Upper lobe of right lung (tissue), 1 donor: Measurements from ENCODE around the gene SPOCD1. TPM values are rescaled to one million over a fixed set of nuclear protein-coding genes. Genes with fewer than 3 reads are reported as not detected.

Experiments
- ATAC-seq: fragments of 200-7000 bp; cut with Tn5 transposase; one replicate; pipeline ENCODE4 v1.9.1; 2020; ENCODE audit warnings: mild to moderate bottlenecking, moderate library complexity
- DNase-seq: peaks from one replicate; pipeline ENCODE4 v3.0.0-alpha.2; 2020
- H3K27ac ChIP-seq: fragments of 200-600 bp; one replicate; pipeline ENCODE4 v1.8.0; 2022
- H3K27me3 ChIP-seq: fragments of 200-600 bp; one replicate; pipeline ENCODE4 v1.8.0; 2022; ENCODE audit warnings: mild to moderate bottlenecking
- H3K36me3 ChIP-seq: fragments of 200-600 bp; one replicate; pipeline ENCODE4 v1.8.0; 2022
- H3K4me1 ChIP-seq: fragments of 200-600 bp; one replicate; pipeline ENCODE4 v1.8.0; 2022
- H3K4me3 ChIP-seq: fragments of 200-600 bp; one replicate; pipeline ENCODE4 v1.8.0; 2022; ENCODE audit warnings: mild to moderate bottlenecking
- H3K9me3 ChIP-seq: fragments of 200-600 bp; one replicate; pipeline ENCODE4 v1.8.0; 2022
- intact Hi-C: fragments of 100-400 bp; cut with DNase I; formaldehyde crosslinking; loops from one replicate; pipeline ENCODE4 v1.11.0; 2022
- total RNA-seq: library from RNA; stranded (reverse); fragmentation: NEBNext Ultra II Directional; extraction: Animal tissue kit (Norgen Biotek cat#: 25700); gene quantifications from one replicate; pipeline ENCODE4 v1.2.1, GENCODE V29; 2021
- TF ChIP-seq, protein P1 (sequence below): fragments of 200-600 bp; IDR thresholded peaks from one replicate; pipeline ENCODE4 v1.8.0; 2022; ENCODE audit warnings: antibody characterized with exemption
- donor health status: DM: no; HTN: yes; CAD: no; lungs with severe emphysema.

The SPOCD1 gene
- total RNA-seq, 1 donor from 2014 or later, result 31.4 TPM

DNA sequence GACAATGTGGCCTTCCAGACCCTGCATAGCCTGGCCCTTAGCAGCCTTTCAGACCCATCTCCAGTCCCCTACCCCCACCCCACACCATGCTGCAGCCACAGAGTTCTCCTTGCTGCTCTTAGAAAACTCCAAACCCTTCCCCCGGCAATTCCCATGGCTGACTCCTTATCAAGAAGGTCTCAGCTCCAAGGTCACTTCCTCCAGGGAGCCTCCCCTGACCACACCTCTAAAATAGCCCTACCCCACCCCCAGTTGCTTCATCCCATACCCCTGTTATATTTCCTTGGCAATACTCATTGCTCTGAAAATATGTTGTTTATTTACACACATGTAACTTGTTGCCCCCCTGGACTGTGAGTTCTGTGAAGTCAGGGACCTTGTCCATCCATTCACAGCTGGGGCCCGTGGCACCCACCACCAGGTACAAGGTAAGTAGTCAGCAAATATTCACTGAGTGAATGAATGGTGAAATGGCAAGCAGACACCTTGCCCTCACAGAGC, 47.4 kb downstream of the SPOCD1 start:
- Histone ChIP-seq H3K4me3 (no peak overlapping the region), H3K27ac (no peak overlapping the region), H3K9me3 (no peaks in the 10 kb centered on the region), H3K27me3 (peaks cover 38% of the 10 kb centered on the region), H3K36me3 (no peaks in the 10 kb centered on the region), H3K4me1 (peaks cover 17% of the 10 kb centered on the region)
- no peak for DNase-seq
- intact Hi-C loops, result no loop called here
- TF ChIP-seq, protein P1, sequence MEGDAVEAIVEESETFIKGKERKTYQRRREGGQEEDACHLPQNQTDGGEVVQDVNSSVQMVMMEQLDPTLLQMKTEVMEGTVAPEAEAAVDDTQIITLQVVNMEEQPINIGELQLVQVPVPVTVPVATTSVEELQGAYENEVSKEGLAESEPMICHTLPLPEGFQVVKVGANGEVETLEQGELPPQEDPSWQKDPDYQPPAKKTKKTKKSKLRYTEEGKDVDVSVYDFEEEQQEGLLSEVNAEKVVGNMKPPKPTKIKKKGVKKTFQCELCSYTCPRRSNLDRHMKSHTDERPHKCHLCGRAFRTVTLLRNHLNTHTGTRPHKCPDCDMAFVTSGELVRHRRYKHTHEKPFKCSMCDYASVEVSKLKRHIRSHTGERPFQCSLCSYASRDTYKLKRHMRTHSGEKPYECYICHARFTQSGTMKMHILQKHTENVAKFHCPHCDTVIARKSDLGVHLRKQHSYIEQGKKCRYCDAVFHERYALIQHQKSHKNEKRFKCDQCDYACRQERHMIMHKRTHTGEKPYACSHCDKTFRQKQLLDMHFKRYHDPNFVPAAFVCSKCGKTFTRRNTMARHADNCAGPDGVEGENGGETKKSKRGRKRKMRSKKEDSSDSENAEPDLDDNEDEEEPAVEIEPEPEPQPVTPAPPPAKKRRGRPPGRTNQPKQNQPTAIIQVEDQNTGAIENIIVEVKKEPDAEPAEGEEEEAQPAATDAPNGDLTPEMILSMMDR, result no peak
- no peak for ATAC-seq

DNA sequence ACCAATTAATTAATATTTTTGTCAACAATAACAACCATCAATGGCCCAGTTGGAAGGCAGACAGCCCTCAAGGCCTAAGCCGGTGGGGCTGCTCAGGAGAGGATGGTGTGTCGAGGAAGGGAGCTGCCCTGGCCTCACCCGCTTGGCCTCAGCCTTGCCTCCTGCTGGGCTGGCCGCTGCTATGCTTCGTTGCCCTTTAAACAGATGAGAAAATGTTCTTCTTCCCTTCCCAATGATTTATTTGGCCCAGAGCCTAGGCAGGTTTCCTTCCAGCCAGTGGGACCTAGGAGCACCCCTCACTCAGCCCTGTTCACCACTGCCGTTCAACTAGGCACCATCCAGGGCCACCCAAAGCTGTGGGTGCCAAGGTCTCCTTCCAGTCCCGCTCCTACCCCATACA, 48.6 kb downstream of the SPOCD1 start:
- DNase-seq (no peak), ATAC-seq (no peak)
- no peak overlapping the region for H3K27ac ChIP-seq
- intact Hi-C loops, result no loop called here
- TF ChIP-seq, protein P1, result no peak
- no peaks in the 10 kb centered on the region for H3K9me3 ChIP-seq
- H3K36me3 ChIP-seq, result no peaks in the 10 kb centered on the region
- peaks cover 36% of the 10 kb centered on the region for H3K27me3 ChIP-seq
- H3K4me1 ChIP-seq, result peaks cover 18% of the 10 kb centered on the region
- H3K4me3 ChIP-seq, result no peak overlapping the region

DNA sequence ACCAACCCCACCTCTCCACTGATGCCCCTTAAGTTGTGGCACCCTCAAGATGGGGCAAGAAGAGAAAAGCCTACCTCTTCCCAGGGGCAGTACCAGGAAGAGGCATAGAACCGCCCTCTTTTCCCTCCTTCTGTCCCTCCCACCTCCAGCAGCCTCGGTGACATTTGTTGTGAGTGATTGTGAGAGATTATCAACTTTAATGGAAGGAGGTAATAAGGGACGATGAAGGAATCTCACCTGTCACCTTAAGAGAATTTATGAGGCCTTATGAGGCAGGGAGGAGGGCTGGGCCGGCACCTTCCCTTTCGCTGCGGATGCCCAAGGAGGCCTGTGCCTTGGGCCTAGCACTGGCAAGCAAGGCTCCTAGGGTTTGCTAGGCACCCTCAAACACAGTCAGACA, 50.3 kb downstream of the SPOCD1 start:
- ATAC-seq (no peak), DNase-seq (no peak)
- TF ChIP-seq, protein P1, result no peak
- peaks cover 33% of the 10 kb centered on the region for H3K27me3 ChIP-seq
- H3K36me3 ChIP-seq, result no peaks in the 10 kb centered on the region
- no peaks in the 10 kb centered on the region for H3K9me3 ChIP-seq
- intact Hi-C loops, result no loop called here
- H3K27ac ChIP-seq, result no peak overlapping the region
- peaks cover 21% of the 10 kb centered on the region for H3K4me1 ChIP-seq
- H3K4me3 ChIP-seq, result no peak overlapping the region

DNA sequence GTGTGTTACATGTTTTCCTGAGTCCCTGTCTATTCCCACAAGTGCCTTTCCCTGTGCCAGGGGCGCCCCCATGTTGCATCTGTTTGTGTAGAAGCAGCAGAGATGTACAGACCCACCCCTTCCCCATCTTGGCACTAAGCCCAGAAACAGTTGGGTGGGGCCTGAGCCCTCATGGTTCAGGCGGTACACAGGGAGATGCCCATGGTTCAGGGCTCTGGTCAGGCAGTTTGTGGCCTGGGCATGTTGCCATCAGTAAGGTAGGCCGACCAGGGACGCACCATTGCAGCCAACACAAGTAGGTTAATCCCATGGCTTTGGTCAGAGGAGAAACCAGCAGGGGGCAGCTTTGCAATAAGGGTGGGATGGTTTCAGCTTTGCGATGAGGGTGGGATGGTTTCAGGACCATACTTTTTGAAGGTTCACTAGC, 50.8 kb downstream of the SPOCD1 start:
- no peaks in the 10 kb centered on the region for H3K9me3 ChIP-seq
- intact Hi-C loops, result no loop called here
- H3K27ac ChIP-seq, result no peak overlapping the region
- H3K27me3 ChIP-seq, result peaks cover 33% of the 10 kb centered on the region
- DNase-seq, result no peak
- H3K4me3 ChIP-seq, result no peak overlapping the region
- no peak for ATAC-seq
- H3K4me1 ChIP-seq, result peaks cover 21% of the 10 kb centered on the region
- no peaks in the 10 kb centered on the region for H3K36me3 ChIP-seq
- TF ChIP-seq, protein P1, result no peak

DNA sequence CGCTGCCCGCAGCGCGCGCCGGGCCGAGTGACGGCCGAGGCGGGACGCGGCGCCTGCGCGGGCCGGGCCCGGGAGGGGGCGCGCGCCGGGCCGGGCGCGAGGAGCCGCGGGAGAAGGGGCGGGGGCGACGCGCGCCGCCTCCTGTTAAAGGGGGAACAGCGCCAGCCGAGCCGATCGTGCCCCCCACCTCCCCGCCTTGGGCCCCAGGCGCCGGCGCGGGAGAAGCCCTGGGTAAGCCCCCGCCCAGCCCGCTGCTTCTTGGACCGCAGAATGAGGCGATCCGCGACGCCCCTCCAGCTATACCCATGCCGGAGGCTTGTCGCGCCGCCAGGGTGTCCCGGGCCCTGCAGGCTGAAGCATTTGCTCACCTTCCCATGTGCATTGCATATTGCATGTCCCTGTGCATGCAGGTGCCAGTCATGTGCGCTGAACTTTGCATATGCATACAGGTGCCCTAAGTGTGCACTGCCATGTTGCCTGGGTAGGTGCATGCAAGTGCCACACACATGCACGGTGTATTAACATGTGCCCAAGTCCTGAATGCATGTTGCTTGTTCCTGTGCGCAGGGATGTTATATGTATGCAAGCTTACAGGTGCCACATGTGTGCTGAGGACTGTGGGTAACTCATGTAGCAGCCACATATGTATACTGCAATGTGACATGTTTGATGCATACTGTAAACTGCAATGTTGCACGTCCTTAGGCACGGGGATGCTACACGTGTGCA, 51.3 kb downstream of the SPOCD1 start, which contains the start of gene ADGRB2:
ADGRB2 (minus strand) TSS at position 29 of the 729 bp plus-strand sequence. CDS start 7,119 bp downstream, outside the sequence.
- peaks cover 21% of the 10 kb centered on the region for H3K4me1 ChIP-seq
- H3K4me3 ChIP-seq, result peak within 1 kb of the TSS; percentile 45
- no peak within 1 kb of the TSS for H3K27ac ChIP-seq
- TF ChIP-seq, protein P1, result peak; percentile 5
- peaks cover 33% of the 10 kb centered on the region for H3K27me3 ChIP-seq
- no peak for DNase-seq
- H3K36me3 ChIP-seq, result no peaks in the 10 kb centered on the region
- intact Hi-C loops, result no loop called here
- H3K9me3 ChIP-seq, result no peaks in the 10 kb centered on the region
- ATAC-seq, result peak; percentile 3
